ENCODE measurements around the gene COL4A2. TPM values are rescaled to one million over a fixed set of nuclear protein-coding genes. Genes with fewer than 3 reads are reported as not detected.

The COL4A2 gene
- total RNA-seq, 1 experiment from 2014 or later, result 1.6 TPM

DNA sequence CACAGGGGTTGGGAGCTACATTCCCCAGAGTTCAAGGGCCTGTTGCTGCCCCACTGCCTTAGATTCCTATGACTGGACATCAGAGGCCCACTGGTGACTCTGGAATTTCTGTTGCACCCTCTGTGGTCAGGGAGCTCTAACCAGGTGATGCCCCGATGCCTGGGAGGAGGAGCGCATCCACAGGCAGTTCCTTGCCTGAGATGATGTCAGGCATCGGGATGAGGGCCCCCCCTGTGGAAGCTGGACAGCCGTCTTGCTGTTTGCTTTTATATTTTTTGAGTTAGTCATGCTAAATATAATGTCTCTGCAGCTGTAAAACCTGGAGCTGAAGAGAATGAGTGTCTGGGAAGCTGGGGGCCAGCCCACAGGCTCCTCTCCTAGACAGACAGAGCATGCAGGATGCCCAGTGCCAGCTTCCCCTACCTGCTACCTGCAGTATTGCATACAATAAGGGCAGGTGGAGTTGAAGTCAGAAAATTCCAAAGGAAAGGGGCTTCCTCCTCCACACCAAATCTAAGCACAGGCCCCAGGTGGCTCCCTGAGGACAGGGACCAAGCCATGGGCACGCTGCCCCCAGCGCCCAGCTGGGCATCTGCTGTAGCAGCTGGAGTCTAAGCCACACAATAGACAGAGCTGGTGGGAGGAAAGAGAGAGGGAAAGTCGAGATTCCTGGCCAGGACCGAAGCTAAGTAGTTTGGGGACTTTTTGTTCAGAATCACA is 16.2 kb downstream of the COL4A2 start:
- Histone ChIP-seq H3K9me2 (ENCODE audit: insufficient read depth) (no peaks in the 10 kb centered on the region), H3K4me3 (replicated peaks in 1 of 2; ENCODE audit: low read depth in 1 of 2, low read length in 2 of 2) (no peak overlapping the region), H3K4me2 (ENCODE audit: low read length) (no peak overlapping the region), H3K9me3 (ENCODE audit: control insufficient read depth in 1 of 2, insufficient read depth in 1 of 2, low read depth in 1 of 2, low read length in 2 of 2) (no peaks in the 10 kb centered on the region), H3K27me3 (ENCODE audit: insufficient read depth, low read length) (peaks cover 13% of the 10 kb centered on the region; the same call in 1 of the 2 replicates), H2AFZ (ENCODE audit: low read depth, low read length, poor library complexity, severe bottlenecking) (no peak overlapping the region), H3K9ac (ENCODE audit: low read length) (no peak overlapping the region), H3K27ac (ENCODE audit: low read depth, low read length) (no peak overlapping the region), H4K20me1 (ENCODE audit: insufficient read depth) (no peaks in the 10 kb centered on the region), H3K4me1 (ENCODE audit: control insufficient read depth in 1 of 2, insufficient read depth in 2 of 2, low read length in 2 of 2) (peaks cover 22% of the 10 kb centered on the region in 2 experiments), H3K79me2 (ENCODE audit: insufficient read depth, low read length) (no peaks in the 10 kb centered on the region), H3K36me3 (ENCODE audit: control insufficient read depth in 1 of 2, insufficient read depth in 2 of 2, low read length in 2 of 2) (no peaks in the 10 kb centered on the region)
- RAD21 ChIA-PET (ENCODE audit: low non-redundant PET in 1 of 2, low total read pairs in 2 of 2, uncharacterized antibody in 2 of 2, unreplicated experiment in 2 of 2), result no interaction called here
- no peak for DNase-seq (ENCODE audit: low read depth, low spot score)
- intact Hi-C loops (cut with micrococcal nuclease), result no loop called here
- no peak for TF ChIP-seq TCF7L2 (IDR thresholded peaks at IDR 0.05; ENCODE audit: borderline replicate concordance, extremely low read depth, insufficient read depth, insufficient read length)
- no peak for TF ChIP-seq ZFX (IDR thresholded peaks at IDR 0.05)
- TF ChIP-seq, protein P1, sequence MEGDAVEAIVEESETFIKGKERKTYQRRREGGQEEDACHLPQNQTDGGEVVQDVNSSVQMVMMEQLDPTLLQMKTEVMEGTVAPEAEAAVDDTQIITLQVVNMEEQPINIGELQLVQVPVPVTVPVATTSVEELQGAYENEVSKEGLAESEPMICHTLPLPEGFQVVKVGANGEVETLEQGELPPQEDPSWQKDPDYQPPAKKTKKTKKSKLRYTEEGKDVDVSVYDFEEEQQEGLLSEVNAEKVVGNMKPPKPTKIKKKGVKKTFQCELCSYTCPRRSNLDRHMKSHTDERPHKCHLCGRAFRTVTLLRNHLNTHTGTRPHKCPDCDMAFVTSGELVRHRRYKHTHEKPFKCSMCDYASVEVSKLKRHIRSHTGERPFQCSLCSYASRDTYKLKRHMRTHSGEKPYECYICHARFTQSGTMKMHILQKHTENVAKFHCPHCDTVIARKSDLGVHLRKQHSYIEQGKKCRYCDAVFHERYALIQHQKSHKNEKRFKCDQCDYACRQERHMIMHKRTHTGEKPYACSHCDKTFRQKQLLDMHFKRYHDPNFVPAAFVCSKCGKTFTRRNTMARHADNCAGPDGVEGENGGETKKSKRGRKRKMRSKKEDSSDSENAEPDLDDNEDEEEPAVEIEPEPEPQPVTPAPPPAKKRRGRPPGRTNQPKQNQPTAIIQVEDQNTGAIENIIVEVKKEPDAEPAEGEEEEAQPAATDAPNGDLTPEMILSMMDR (IDR thresholded peaks at IDR 0.05 in 2 of 3, conservative IDR thresholded peaks at IDR 0.05 in 1 of 3; ENCODE audit: borderline replicate concordance in 1 of 3, insufficient read depth in 1 of 3, low read depth in 2 of 3, low read length in 2 of 3), result peak in 2 of 3 experiments; percentile 25 to 36; a peak in 3 of 6 replicates
- TF ChIP-seq ZNF274 (IDR thresholded peaks at IDR 0.05; ENCODE audit: low read depth, low read length), result no peak
- peak; percentile 33; the same call in 1 of the 2 replicates for ATAC-seq
- no TSS peak for BruUV-seq (replicated peaks)
- CTCF ChIA-PET, result interaction anchor here (0.8 to 1.2 kb wide), 2 partner anchors 15 to 121 kb away, joined by 3 read pairs; no protein-coding TSS in a partner anchor
- POLR2A ChIA-PET, result no interaction called here
